OCI-LY3 (cell line): ENCODE data around the gene CCDC191.

Experiments used
- H2AFZ ChIP-seq: fragments of 200-600, 300-600 bp; shearing (Covaris generic); 2 replicates; pipeline ENCODE4 v1.6.0; 2014; ENCODE audit warnings: antibody characterized with exemption, low read depth, low read length
- H3K27ac ChIP-seq: fragments of 200-600, 300-600 bp; sonication (generic); 2 replicates; pipeline ENCODE4 v1.5.1; 2014; ENCODE audit warnings: mild to moderate bottlenecking, low read length, moderate library complexity, mixed read lengths
- H3K27me3 ChIP-seq: fragments of 200-600, 300-600 bp; sonication (generic); 2 replicates; pipeline ENCODE4 v1.6.1; 2014; ENCODE audit warnings: low read depth, low read length, mixed read lengths
- H3K36me3 ChIP-seq: fragments of 200-600, 300-600 bp; sonication (generic); replicated peaks from 2 replicates; pipeline ENCODE3; 2014; ENCODE audit warnings: low read depth, low read length, mixed read lengths
- H3K4me1 ChIP-seq: fragments of 300-600, 200-600 bp; sonication (generic); 2 replicates; pipeline ENCODE4 v1.6.1; 2014; ENCODE audit warnings: low read length, mixed read lengths
- H3K4me2 ChIP-seq: fragments of 200-600, 300-600 bp; sonication (generic); 2 replicates; pipeline ENCODE4 v1.6.1; 2014; ENCODE audit warnings: low read length, mixed read lengths
- H3K4me3 ChIP-seq: fragments of 300-600, 200-600 bp; sonication (generic); 2 replicates; pipeline ENCODE4 v1.5.1; 2014; ENCODE audit warnings: antibody characterized with exemption, mild to moderate bottlenecking, low read length, moderate library complexity
- H3K79me2 ChIP-seq: fragments of 300-600, 200-600 bp; shearing (Covaris generic); 2 replicates; pipeline ENCODE4 v1.6.1; 2014; ENCODE audit warnings: mild to moderate bottlenecking, low read length, mixed read lengths
- H3K9ac ChIP-seq: fragments of 300-600, 200-600 bp; shearing (Covaris generic); 2 replicates; pipeline ENCODE4 v1.6.0; 2014; ENCODE audit warnings: mild to moderate bottlenecking, low read length, moderate library complexity
- H3K9me3 ChIP-seq: fragments of 200-600, 300-600 bp; shearing (Covaris generic); 2 replicates; pipeline ENCODE4 v1.6.1; 2014; ENCODE audit warnings: low read length, mixed read lengths; ENCODE audit not compliant: insufficient read depth
- H4K20me1 ChIP-seq: fragments of 200-600, 300-600 bp; sonication (generic); 2 replicates; pipeline ENCODE4 v1.6.1; 2016; ENCODE audit warnings: low read length, mixed read lengths; ENCODE audit not compliant: insufficient read depth
- EZH2phosphoT487 ChIP-seq: fragments of 200-600 bp; shearing (Covaris generic); IDR thresholded peaks from 2 replicates; pipeline ENCODE4 v1.6.1; 2018; ENCODE audit warnings: antibody characterized with exemption, mixed run types, low read depth
- TF ChIP-seq, protein P1 (sequence below): fragments of 200-600, 300-600 bp; sonication (generic); IDR thresholded peaks from 2 replicates; pipeline ENCODE4 v1.5.1; 2014; ENCODE audit warnings: antibody characterized with exemption, low read length, low read depth

CCDC191 gene

DNA sequence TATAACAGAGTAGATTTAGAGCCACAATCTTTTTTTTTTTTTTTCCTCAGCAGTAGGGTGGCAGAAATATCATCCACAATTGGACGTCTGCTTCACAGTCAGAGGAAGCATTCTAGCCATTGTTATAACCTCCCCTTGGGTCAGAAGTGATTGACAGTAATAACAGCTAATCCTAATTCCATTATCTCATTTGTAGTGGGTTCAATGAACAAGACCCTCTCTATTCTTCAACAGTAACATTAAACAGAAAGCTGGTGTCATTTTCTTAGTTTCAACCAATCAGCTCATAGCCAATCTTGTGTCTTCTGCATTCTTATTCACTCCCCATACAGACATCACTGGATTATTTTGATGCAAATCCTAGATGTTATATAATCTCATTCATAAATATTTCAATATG, 44.8 kb upstream of the CCDC191 start:
- Histone ChIP-seq H3K4me1 (peaks cover 8% of the 10 kb centered on the region; the same call in 1 of the 2 replicates), H4K20me1 (no peaks in the 10 kb centered on the region), H3K36me3 (no peaks in the 10 kb centered on the region), H3K79me2 (no peaks in the 10 kb centered on the region), H3K27me3 (no peaks in the 10 kb centered on the region), H2AFZ (no peak overlapping the region), H3K4me3 (peak overlapping the region; percentile 12; the same call in 1 of the 2 replicates), H3K9me3 (no peaks in the 10 kb centered on the region), H3K9ac (no peak overlapping the region), H3K27ac (no peak overlapping the region), H3K4me2 (peak overlapping the region; percentile 16)
- TF ChIP-seq, protein P1, sequence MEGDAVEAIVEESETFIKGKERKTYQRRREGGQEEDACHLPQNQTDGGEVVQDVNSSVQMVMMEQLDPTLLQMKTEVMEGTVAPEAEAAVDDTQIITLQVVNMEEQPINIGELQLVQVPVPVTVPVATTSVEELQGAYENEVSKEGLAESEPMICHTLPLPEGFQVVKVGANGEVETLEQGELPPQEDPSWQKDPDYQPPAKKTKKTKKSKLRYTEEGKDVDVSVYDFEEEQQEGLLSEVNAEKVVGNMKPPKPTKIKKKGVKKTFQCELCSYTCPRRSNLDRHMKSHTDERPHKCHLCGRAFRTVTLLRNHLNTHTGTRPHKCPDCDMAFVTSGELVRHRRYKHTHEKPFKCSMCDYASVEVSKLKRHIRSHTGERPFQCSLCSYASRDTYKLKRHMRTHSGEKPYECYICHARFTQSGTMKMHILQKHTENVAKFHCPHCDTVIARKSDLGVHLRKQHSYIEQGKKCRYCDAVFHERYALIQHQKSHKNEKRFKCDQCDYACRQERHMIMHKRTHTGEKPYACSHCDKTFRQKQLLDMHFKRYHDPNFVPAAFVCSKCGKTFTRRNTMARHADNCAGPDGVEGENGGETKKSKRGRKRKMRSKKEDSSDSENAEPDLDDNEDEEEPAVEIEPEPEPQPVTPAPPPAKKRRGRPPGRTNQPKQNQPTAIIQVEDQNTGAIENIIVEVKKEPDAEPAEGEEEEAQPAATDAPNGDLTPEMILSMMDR = no peak
- no peak for TF ChIP-seq EZH2phosphoT487

DNA sequence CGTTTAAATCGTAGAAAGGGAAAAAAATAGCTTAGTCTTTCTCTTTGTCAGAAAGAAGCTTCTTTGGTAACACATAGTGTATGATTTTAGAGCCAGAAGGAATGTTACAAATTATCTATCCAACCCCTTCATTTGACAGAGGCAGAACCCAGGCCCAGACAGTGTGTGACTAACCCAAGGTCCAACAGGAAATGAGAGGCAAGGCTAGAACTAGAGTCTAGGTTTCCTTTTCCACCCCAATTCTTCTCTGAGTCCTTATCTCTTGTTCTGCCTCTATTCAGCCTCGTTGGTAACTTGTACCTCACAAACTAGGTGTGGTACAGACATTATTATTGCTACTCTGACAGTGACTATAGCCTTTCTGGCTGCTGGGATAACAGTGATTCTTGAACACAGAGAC, 39.5 kb upstream of the CCDC191 start:
- Histone ChIP-seq H3K9ac (no peak overlapping the region), H3K27ac (no peak overlapping the region), H3K4me3 (no peak overlapping the region), H4K20me1 (no peaks in the 10 kb centered on the region), H2AFZ (no peak overlapping the region), H3K4me2 (no peak overlapping the region), H3K36me3 (no peaks in the 10 kb centered on the region), H3K79me2 (no peaks in the 10 kb centered on the region), H3K4me1 (peaks cover 4% of the 10 kb centered on the region; the same call in 1 of the 2 replicates), H3K9me3 (no peaks in the 10 kb centered on the region), H3K27me3 (no peaks in the 10 kb centered on the region)
- TF ChIP-seq, protein P1 = no peak

DNA sequence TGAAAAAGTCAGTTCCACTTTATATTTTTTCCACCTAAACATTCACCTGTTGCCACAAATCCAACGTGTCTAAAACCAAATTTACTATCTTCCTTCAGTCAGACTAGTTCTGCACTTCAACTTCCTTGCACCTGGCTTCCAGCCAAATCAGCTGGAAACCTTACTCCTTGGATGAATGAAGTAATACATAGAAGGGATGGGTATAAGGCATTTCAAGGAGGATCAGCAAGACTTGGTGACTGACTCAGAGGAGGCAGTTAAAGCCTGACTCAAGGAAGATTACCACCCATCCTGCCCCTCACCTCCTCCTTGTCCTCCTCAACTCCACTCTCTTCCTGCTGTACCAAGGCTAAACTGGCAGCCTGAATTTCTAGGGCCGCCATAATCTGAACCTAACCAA, 37.3 kb upstream of the CCDC191 start:
- Histone ChIP-seq H3K27me3 (no peaks in the 10 kb centered on the region), H3K4me1 (no peaks in the 10 kb centered on the region), H3K27ac (no peak overlapping the region), H3K9me3 (no peaks in the 10 kb centered on the region), H3K9ac (no peak overlapping the region), H3K4me2 (no peak overlapping the region), H2AFZ (no peak overlapping the region), H4K20me1 (no peaks in the 10 kb centered on the region), H3K36me3 (peaks cover 3% of the 10 kb centered on the region), H3K4me3 (no peak overlapping the region), H3K79me2 (no peaks in the 10 kb centered on the region)
- TF ChIP-seq EZH2phosphoT487 = no peak
- TF ChIP-seq, protein P1 = no peak

DNA sequence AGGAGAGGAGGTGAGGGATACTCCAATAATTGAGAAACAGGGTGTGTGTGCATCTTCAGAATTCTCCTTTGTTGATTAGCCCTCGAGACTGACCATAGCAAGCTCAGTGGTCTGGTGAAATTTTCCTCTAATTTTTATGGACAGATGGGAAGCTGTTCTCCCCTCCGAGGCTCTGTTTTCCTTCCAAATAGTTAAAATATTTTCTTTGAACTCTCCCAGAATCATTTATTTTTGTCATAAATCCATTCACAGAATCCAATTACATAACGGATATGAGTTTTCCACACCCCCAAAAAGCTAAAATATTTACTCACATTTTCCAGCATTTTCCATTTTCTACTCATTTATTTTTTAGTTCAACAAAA, 36.7 kb upstream of the CCDC191 start:
- Histone ChIP-seq H3K9me3 (no peaks in the 10 kb centered on the region), H3K27ac (no peak overlapping the region), H2AFZ (no peak overlapping the region), H3K4me3 (no peak overlapping the region), H3K27me3 (no peaks in the 10 kb centered on the region), H4K20me1 (no peaks in the 10 kb centered on the region), H3K36me3 (peaks cover 6% of the 10 kb centered on the region), H3K4me1 (no peaks in the 10 kb centered on the region), H3K9ac (no peak overlapping the region), H3K79me2 (no peaks in the 10 kb centered on the region), H3K4me2 (no peak overlapping the region)
- TF ChIP-seq, protein P1 = no peak
- no peak for TF ChIP-seq EZH2phosphoT487
